ENCODE data around the gene VGF. TPM values are rescaled to one million over a fixed set of nuclear protein-coding genes. Genes with fewer than 3 reads are reported as not detected.
"Not testable (repeated sequence)": the region's sequence is repeated elsewhere in the genome, so short reads cannot be mapped to it uniquely, and the experiment has no call there.

Gene VGF
- total RNA-seq, 2 experiments from 2014 or later = 0.09 to 0.11 TPM

DNA sequence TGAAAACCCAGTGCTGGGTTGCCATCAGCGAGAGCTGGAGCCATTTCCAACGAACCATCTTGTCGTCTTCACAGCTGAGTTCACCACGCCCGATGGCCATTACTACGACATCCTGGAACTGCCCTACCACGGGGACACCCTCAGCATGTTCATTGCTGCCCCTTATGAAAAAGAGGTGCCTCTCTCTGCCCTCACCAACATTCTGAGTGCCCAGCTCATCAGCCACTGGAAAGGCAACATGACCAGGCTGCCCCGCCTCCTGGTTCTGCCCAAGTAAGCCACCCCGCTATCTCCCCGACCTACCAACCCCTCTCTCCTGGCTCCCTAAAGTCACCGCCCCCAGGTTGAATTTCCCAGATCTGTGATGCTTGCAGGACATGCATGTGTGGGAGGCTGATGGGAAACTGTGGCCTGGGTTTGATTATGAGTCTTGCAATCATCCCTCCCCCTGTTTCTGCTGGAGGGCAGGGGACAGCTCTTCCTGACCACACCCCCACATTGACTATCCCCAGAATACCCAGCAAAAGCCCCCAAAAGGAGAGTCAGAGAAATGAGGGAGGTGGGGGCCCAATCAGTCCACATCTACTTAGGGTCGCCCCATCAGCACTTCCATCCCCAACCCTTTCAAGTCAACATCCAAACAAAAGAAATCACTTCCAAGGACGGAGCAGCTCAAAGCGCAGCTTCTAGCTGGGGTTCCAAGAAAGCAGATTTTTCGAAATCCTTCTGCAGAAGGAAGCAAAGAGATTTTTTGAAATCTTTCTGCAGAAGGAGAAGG is 31.6 kb downstream of the VGF start:
- no peak overlapping the region for H3K4me3 Mint-ChIP-seq
- no peaks in the 10 kb centered on the region for H3K9me3 Mint-ChIP-seq (ENCODE audit: low read depth)
- no peak for ATAC-seq
- POLR2A ChIA-PET = no interaction called here
- H3K27ac Mint-ChIP-seq = no peak overlapping the region
- no peaks in the 10 kb centered on the region for H3K36me3 Mint-ChIP-seq (ENCODE audit: low read depth)
- intact Hi-C loops (cut with DNase I, micrococcal nuclease) = no loop called here
- CTCF ChIA-PET = interaction anchor here (0.7 to 1.8 kb wide), 6 partner anchors 10 to 252 kb away, joined by 3 to 10 read pairs (median 4); no protein-coding TSS in a partner anchor
- H3K4me1 Mint-ChIP-seq = peaks cover 37% of the 10 kb centered on the region
- no peak for DNase-seq
- peaks cover 12% of the 10 kb centered on the region for H3K27me3 Mint-ChIP-seq

DNA sequence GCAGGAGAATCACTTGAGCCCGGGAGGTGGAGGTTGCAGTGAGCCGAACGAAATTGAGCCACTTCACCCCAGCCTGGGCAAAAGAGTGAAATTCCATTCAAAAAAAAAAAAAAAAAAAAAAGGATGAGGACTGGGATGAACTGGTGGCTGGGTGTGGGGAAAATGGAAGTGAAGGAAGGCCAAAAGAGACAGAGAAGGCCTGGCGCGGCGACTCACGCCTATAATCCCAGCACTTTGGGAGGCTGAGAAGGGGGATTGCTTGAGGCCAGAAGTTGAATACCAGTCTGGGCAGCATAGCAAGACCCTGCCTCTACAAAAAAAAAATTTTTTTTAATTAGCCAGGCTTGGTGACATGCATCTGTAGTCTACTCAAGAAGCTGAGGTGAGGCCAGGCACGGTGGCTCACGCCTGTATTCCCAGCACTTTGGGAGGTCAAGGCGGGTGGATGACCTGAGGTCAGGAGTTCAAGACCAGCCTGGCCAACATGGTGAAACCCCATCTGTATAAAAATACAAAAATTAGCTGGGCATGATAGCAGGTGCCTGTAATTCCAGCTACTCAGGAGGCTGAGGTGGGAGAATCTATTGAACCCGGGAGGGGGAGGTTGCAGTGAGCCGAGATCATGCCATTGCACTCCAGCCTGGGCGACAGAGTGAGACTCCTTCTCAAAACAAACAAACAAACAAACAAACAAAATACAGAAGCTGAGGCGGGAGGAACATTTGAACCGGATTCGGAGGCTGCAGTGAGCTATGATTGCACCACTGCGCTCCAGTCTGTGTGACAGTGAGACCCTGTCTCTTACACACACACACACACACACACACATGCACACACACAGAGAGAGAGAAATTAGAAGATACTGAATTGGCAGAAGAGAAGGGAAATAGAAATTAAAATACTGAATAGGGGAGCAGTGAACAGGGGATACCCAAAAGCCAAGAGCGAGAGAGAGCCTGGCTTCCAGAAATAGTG is 32.5 kb downstream of the VGF start:
- DNase-seq; H3K4me3 Mint-ChIP-seq; POLR2A ChIA-PET; ATAC-seq; H3K27ac Mint-ChIP-seq; H3K9me3 Mint-ChIP-seq (ENCODE audit: low read depth); H3K36me3 Mint-ChIP-seq (ENCODE audit: low read depth); intact Hi-C loops (cut with DNase I, micrococcal nuclease): not testable (repeated sequence)
- CTCF ChIA-PET = interaction anchor here (0.7 to 1.4 kb wide), 3 partner anchors 21 to 42 kb away, joined by 3 to 4 read pairs (median 4); no protein-coding TSS in a partner anchor
- Mint-ChIP-seq H3K27me3 (peaks cover 18% of the 10 kb centered on the region), H3K4me1 (peaks cover 30% of the 10 kb centered on the region)

DNA sequence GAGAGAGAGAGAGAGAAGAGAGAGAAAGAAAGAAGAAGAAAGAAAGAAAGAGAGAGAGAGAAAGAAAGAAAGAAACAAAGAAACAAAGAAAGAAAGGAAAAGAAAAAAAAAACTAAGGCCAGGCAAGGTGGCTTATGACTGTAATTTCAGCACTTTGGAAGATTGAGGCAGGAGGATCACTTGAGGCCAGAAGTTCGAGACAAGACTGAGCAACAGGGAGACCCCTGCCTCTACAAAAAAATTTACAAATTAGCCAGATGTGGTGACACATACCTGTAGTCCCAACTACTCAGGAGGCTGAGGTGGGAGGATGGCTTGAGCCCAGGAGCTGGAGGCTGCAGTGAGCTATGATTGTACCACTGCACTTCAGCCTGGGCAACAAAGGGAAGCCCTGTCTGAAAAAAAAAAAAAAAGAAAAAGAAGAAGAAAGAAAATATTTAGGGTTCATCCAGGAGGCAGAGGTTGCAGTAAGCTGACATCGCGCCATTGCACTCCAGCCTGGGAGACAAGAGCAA is 35.7 kb downstream of the VGF start:
- H3K36me3 Mint-ChIP-seq (ENCODE audit: low read depth) = no peaks in the 10 kb centered on the region
- DNase-seq (no peak), ATAC-seq (no peak)
- no peak overlapping the region for H3K27ac Mint-ChIP-seq
- ChIA-PET CTCF (interaction anchor here (1.0 to 2.4 kb wide), 3 partner anchors 14 to 52 kb away, joined by 3 to 7 read pairs (median 4); no protein-coding TSS in a partner anchor), POLR2A (interaction anchor here (0.6 kb wide), 1 partner anchor 1061 kb away, joined by 6 read pairs; no protein-coding TSS in a partner anchor)
- no peaks in the 10 kb centered on the region for H3K9me3 Mint-ChIP-seq (ENCODE audit: low read depth)
- peaks cover 36% of the 10 kb centered on the region for H3K27me3 Mint-ChIP-seq
- intact Hi-C loops (cut with DNase I, micrococcal nuclease) = no loop called here
- no peak overlapping the region for H3K4me3 Mint-ChIP-seq
- H3K4me1 Mint-ChIP-seq = peaks cover 31% of the 10 kb centered on the region

DNA sequence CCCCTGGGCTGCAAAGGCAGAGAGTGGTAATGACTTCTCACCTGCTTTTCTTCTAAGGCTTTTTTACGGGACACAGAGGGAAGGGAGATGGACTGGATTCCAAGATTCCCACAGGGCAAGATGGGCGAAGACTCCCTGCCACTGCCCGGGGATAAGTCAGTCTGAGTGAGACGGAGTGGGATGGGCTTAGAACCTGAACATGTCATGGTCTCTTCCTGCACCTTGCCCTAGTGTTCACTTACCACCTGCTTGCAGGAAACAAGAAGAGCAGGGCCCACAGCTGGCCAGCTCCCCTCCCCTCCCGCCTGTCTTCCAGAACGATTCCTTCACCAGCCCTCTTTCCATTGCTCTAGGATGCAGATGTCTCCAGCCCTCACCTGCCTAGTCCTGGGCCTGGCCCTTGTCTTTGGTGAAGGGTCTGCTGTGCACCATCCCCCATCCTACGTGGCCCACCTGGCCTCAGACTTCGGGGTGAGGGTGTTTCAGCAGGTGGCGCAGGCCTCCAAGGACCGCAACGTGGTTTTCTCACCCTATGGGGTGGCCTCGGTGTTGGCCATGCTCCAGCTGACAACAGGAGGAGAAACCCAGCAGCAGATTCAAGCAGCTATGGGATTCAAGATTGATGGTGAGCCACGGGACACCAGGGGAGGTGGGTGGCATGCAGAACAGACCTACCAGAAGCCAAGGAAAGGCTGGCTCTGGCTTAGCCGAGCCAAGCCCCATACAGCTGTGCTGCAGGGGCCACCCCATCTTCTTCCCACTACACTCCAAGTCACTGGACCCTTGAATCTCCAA is 37.1 kb downstream of the VGF start:
- Mint-ChIP-seq H3K27ac (no peak overlapping the region), H3K4me1 (peaks cover 24% of the 10 kb centered on the region), H3K4me3 (no peak overlapping the region), H3K36me3 (ENCODE audit: low read depth) (no peaks in the 10 kb centered on the region), H3K27me3 (peaks cover 42% of the 10 kb centered on the region), H3K9me3 (ENCODE audit: low read depth) (no peaks in the 10 kb centered on the region)
- intact Hi-C loops (cut with DNase I, micrococcal nuclease) = no loop called here
- DNase-seq (no peak), ATAC-seq (no peak)
- ChIA-PET POLR2A (no interaction called here), CTCF (interaction anchor here (0.6 to 1.4 kb wide), 3 partner anchors 16 to 1529 kb away, joined by 3 to 4 read pairs (median 3); no protein-coding TSS in a partner anchor)

DNA sequence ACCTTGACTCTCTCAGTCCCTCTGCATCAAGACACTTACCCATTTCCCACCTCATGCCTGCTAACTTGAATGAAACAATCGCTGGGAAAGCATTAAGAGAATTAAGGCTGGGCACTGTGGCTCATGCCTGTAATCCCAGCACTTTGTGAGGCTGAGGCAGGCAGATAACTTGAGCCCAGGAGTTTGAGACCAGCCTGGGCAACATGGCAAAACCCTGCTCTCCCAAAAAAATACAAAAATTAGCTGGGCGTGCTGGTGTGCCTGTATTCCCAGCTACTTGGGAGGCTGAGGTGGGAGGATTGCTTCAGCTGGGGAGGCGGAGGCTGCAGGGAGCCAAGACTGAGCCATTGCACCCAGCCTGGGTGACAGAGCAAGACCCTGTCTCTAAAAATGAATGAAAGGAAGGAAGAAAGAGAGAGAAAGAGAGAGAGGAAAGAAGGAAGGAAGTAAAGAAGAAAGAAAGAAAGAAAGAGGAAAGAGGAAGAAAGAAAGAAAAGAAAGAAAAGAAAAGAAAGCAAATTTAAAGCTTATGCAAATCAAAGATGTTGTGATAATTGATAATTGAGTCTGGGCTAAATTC is 37.8 kb downstream of the VGF start:
- DNase-seq (no peak), ATAC-seq (no peak)
- peaks cover 25% of the 10 kb centered on the region for H3K4me1 Mint-ChIP-seq
- no peak overlapping the region for H3K27ac Mint-ChIP-seq
- peaks cover 45% of the 10 kb centered on the region for H3K27me3 Mint-ChIP-seq
- H3K36me3 Mint-ChIP-seq (ENCODE audit: low read depth) = no peaks in the 10 kb centered on the region
- intact Hi-C loops (cut with DNase I, micrococcal nuclease) = no loop called here
- ChIA-PET CTCF (interaction anchor here (0.6 to 1.6 kb wide), 4 partner anchors 16 to 1528 kb away, joined by 3 to 4 read pairs (median 3); no protein-coding TSS in a partner anchor), POLR2A (no interaction called here)
- no peaks in the 10 kb centered on the region for H3K9me3 Mint-ChIP-seq (ENCODE audit: low read depth)
- H3K4me3 Mint-ChIP-seq = no peak overlapping the region

DNA sequence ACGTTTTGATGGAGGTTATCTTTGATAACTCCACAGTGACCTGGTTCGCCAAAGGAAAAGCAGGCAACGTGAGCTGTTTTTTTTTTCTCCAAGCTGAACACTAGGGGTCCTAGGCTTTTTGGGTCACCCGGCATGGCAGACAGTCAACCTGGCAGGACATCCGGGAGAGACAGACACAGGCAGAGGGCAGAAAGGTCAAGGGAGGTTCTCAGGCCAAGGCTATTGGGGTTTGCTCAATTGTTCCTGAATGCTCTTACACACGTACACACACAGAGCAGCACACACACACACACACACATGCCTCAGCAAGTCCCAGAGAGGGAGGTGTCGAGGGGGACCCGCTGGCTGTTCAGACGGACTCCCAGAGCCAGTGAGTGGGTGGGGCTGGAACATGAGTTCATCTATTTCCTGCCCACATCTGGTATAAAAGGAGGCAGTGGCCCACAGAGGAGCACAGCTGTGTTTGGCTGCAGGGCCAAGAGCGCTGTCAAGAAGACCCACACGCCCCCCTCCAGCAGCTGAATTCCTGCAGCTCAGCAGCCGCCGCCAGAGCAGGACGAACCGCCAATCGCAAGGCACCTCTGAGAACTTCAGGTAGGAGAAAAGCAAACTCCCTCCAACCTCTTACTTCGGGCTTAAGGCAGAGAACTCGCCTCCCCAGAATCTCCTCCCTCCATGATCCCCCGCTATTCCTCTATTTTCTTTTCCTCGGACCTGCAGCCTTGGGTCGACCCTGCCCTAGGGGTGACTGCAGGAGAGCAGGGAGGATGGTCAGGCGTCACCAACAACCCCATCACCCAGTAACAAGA is 38.5 kb downstream of the VGF start, which contains the start of gene SERPINE1:
SERPINE1 (plus strand) TSS at position 454 of the 809 bp plus-strand sequence. CDS start 1,290 bp downstream, outside the sequence.
- no peak within 1 kb of the TSS for H3K4me3 Mint-ChIP-seq
- ATAC-seq = peak; percentile 72
- peak; percentile 60 for DNase-seq
- H3K27me3 Mint-ChIP-seq = peaks cover 51% of the 10 kb centered on the region
- intact Hi-C loops (cut with DNase I, micrococcal nuclease) = no loop called here
- CTCF ChIA-PET = interaction anchor here (0.7 to 1.6 kb wide), 6 partner anchors 11 to 65 kb away, joined by 3 to 4 read pairs (median 3); no protein-coding TSS in a partner anchor
- H3K27ac Mint-ChIP-seq = no peak within 1 kb of the TSS
- POLR2A ChIA-PET = no interaction called here
- H3K36me3 Mint-ChIP-seq (ENCODE audit: low read depth) = no peaks in the 10 kb centered on the region
- H3K9me3 Mint-ChIP-seq (ENCODE audit: low read depth) = no peaks in the 10 kb centered on the region
- H3K4me1 Mint-ChIP-seq = peaks cover 32% of the 10 kb centered on the region

DNA sequence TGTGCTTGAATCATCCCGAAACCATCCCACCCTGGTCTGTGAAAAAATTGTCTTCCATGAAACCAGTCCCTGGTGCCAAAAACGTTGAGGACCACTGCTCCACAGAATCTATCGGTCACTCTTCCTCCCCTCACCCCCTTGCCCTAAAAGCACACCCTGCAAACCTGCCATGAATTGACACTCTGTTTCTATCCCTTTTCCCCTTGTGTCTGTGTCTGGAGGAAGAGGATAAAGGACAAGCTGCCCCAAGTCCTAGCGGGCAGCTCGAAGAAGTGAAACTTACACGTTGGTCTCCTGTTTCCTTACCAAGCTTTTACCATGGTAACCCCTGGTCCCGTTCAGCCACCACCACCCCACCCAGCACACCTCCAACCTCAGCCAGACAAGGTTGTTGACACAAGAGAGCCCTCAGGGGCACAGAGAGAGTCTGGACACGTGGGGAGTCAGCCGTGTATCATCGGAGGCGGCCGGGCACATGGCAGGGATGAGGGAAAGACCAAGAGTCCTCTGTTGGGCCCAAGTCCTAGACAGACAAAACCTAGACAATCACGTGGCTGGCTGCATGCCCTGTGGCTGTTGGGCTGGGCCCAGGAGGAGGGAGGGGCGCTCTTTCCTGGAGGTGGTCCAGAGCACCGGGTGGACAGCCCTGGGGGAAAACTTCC is 39.2 kb downstream of the VGF start:
- Mint-ChIP-seq H3K9me3 (ENCODE audit: low read depth) (no peaks in the 10 kb centered on the region), H3K4me3 (no peak overlapping the region), H3K27ac (no peak overlapping the region), H3K27me3 (peaks cover 52% of the 10 kb centered on the region), H3K36me3 (ENCODE audit: low read depth) (no peaks in the 10 kb centered on the region), H3K4me1 (peaks cover 33% of the 10 kb centered on the region)
- ATAC-seq (no peak), DNase-seq (no peak)
- intact Hi-C loops (cut with DNase I, micrococcal nuclease) = no loop called here
- ChIA-PET POLR2A (no interaction called here), CTCF (interaction anchor here (0.7 to 2.8 kb wide), 8 partner anchors 12 to 66 kb away, joined by 3 to 10 read pairs (median 4); no protein-coding TSS in a partner anchor)

DNA sequence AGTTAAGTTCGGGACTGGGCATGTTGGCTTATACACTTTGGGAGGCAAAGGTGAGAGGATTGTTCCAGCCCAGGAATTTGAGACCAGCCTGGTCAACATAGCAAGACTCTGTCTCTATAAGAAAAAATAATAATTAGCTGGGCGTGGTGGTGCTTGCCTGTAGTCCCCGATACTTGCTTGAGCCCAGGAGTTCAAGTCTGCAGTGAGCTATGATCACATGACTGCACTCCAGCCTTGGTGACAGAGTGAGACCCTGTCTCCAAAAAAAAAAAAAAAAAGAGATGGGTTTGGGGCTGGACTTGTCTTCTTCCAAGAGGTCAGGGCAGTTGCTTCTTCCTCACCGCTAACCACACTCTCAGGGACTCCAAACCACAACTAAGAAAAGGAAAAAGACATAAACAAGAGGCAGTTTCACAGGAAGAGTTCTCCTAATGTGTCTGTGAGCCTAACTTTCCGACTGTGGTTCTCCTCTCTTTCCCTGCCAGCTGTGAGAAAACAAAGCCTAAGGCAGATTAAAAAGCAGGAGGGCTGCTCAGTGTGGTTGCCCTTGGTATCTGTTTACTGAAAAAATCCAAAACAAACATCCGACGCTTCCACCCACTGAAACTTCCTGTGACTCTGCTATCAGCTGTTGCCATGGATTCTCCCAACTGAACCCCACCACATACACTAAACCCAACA is 40.9 kb downstream of the VGF start:
- no peak overlapping the region for H3K4me3 Mint-ChIP-seq
- no peak overlapping the region for H3K27ac Mint-ChIP-seq
- peaks cover 56% of the 10 kb centered on the region for H3K27me3 Mint-ChIP-seq
- H3K9me3 Mint-ChIP-seq (ENCODE audit: low read depth) = no peaks in the 10 kb centered on the region
- ATAC-seq (no peak), DNase-seq (no peak)
- peaks cover 33% of the 10 kb centered on the region for H3K4me1 Mint-ChIP-seq
- no peaks in the 10 kb centered on the region for H3K36me3 Mint-ChIP-seq (ENCODE audit: low read depth)
- intact Hi-C loops (cut with DNase I, micrococcal nuclease) = no loop called here
- ChIA-PET POLR2A (interaction anchor here (0.6 kb wide), 1 partner anchor 192 kb away, joined by 4 read pairs; no protein-coding TSS in a partner anchor), CTCF (interaction anchor here (0.7 to 2.8 kb wide), 5 partner anchors 13 to 347 kb away, joined by 3 to 10 read pairs (median 5); no protein-coding TSS in a partner anchor)

DNA sequence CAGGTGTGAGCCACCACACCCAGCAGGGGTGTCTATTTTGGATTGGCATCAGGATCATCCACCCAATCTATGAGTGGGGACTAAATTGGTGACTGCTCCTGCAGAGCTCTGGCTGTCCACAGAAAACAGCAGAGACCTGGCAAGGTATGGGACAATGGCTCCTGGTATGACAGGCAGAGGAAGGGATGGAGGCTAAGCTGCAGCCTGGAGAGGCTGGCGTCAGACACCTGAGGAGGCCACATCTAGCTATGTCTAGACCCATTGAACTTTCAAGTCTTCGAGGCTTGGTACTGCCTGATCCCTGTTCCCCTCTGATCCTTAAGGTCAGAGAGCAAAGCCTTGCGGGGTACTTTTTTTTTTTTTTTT is 41.7 kb downstream of the VGF start:
- ChIA-PET CTCF (interaction anchor here (0.7 to 2.8 kb wide), 3 partner anchors 18 to 347 kb away, joined by 3 to 9 read pairs (median 8); no protein-coding TSS in a partner anchor), POLR2A (no interaction called here)
- Mint-ChIP-seq H3K4me1 (peaks cover 33% of the 10 kb centered on the region), H3K4me3 (no peak overlapping the region), H3K27me3 (peaks cover 58% of the 10 kb centered on the region), H3K27ac (no peak overlapping the region), H3K36me3 (ENCODE audit: low read depth) (no peaks in the 10 kb centered on the region), H3K9me3 (ENCODE audit: low read depth) (no peaks in the 10 kb centered on the region)
- DNase-seq (no peak), ATAC-seq (no peak)
- intact Hi-C loops (cut with DNase I, micrococcal nuclease) = no loop called here

All from activated CD4-positive, alpha-beta T cell treated with anti-CD3 and anti-CD28 coated beads for 36 hours (primary cell).